Prostate gland (tissue), 2 donors: ENCODE results near the gene DHX34.

ENCODE experiments used
- CTCF ChIP-seq, 4 experiments: fragments of 200-600 bp in 2 of 4; fragments of 450-650 bp in 2 of 4; sonication (generic) in 2 of 4; IDR thresholded peaks; 1 replicate in 3 of 4; 2 replicates in 1 of 4; pipeline ENCODE4 v1.5.1; 2016 to 2019; ENCODE audit warnings: antibody characterized with exemption in 4 of 4, mild to moderate bottlenecking in 2 of 4, moderate library complexity in 2 of 4
- POLR2AphosphoS5 ChIP-seq: sonication (generic); formaldehyde crosslinking; IDR thresholded peaks from one replicate; pipeline ENCODE4 v1.6.1; 2017; ENCODE audit warnings: antibody characterized with exemption

- no peak for TF ChIP-seq CTCF (IDR thresholded peaks at IDR 0.05)
- no peak for TF ChIP-seq POLR2AphosphoS5
These were observed 26.8 kb downstream of the DHX34 start for GRCh38 chr19:47375694-47376588.
